GM10248 (cell line): ENCODE results near the gene ARF1.

ENCODE experiments used
- CTCF ChIA-PET: fragments of 300-600 bp; sonication (Branson Sonifier 250); formaldehyde crosslinking; extraction: SDS; loops from one replicate; lab custom pipeline; 2021; ENCODE audit warnings: antibody characterized with exemption; lab: Yijun Ruan, JAX
- POLR2A ChIA-PET: fragments of 350-650 bp; sonication (Branson Sonifier 250); formaldehyde crosslinking; extraction: SDS; loops from one replicate; lab custom pipeline; 2020; ENCODE audit warnings: antibody characterized with exemption; lab: Yijun Ruan, JAX
- DNase-seq: peaks from one replicate; pipeline ENCODE4 v3.0.0; 2012; ENCODE audit errors: extremely low spot score
- TF ChIP-seq, protein P1 (sequence below): IDR thresholded peaks from 2 replicates; pipeline ENCODE4 v1.5.1; 2012; ENCODE audit warnings: mild to moderate bottlenecking, low read depth; ENCODE audit errors: extremely low read depth, missing control alignments, control extremely low read depth

Gene ARF1

DNA sequence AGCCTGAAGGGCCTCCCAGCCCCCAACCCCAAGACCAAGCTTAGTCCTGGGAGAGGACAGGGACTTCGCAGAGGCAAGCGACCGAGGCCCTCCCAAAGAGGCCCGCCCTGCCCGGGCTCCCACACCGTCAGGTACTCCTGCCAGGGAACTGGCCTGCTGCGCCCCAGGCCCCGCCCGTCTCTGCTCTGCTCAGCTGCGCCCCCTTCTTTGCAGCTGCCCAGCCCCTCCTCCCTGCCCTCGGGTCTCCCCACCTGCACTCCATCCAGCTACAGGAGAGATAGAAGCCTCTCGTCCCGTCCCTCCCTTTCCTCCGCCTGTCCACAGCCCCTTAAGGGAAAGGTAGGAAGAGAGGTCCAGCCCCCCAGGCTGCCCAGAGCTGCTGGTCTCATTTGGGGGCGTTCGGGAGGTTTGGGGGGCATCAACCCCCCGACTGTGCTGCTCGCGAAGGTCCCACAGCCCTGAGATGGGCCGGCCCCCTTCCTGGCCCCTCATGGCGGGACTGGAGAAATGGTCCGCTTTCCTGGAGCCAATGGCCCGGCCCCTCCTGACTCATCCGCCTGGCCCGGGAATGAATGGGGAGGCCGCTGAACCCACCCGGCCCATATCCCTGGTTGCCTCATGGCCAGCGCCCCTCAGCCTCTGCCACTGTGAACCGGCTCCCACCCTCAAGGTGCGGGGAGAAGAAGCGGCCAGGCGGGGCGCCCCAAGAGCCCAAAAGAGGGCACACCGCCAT is 21.9 kb upstream of the ARF1 start:
- ChIA-PET CTCF (no interaction called here), POLR2A (no interaction called here)
- TF ChIP-seq, protein P1, sequence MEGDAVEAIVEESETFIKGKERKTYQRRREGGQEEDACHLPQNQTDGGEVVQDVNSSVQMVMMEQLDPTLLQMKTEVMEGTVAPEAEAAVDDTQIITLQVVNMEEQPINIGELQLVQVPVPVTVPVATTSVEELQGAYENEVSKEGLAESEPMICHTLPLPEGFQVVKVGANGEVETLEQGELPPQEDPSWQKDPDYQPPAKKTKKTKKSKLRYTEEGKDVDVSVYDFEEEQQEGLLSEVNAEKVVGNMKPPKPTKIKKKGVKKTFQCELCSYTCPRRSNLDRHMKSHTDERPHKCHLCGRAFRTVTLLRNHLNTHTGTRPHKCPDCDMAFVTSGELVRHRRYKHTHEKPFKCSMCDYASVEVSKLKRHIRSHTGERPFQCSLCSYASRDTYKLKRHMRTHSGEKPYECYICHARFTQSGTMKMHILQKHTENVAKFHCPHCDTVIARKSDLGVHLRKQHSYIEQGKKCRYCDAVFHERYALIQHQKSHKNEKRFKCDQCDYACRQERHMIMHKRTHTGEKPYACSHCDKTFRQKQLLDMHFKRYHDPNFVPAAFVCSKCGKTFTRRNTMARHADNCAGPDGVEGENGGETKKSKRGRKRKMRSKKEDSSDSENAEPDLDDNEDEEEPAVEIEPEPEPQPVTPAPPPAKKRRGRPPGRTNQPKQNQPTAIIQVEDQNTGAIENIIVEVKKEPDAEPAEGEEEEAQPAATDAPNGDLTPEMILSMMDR: no peak
- no peak for DNase-seq

DNA sequence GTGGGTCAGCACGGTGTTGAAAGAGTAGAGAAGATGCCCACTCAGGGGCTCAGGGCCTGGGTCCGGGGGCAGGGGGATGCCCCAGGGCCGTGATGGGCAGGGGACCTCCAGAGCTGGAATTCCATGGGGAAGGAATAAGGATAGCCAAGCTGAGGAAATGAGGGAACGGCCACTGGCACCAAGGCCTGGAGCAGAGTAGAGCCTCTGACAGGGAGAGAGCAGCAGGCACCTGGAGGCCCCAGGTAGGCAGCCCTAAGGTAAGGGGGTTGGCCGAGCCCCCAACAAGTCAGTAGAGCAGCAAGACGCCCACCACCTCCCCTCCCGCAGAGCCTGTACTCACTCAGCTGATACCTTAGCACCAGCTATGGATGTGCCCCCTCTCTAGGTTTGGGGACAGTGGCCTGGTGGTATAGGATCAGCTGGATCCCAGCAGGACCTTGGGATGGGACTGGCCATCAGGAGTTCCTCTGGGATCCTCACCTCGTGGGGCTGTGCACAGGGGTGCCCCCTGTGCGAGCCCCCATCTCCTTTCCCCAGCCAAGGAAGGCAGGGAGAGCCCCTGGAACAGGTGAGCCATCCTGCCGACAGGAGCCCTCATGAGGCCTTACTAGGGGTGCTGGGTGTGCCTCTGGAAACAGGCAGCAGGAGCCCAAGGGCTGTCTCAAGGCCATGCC is 21.0 kb upstream of the ARF1 start:
- ChIA-PET CTCF (no interaction called here), POLR2A (no interaction called here)
- DNase-seq: no peak
- TF ChIP-seq, protein P1: no peak

DNA sequence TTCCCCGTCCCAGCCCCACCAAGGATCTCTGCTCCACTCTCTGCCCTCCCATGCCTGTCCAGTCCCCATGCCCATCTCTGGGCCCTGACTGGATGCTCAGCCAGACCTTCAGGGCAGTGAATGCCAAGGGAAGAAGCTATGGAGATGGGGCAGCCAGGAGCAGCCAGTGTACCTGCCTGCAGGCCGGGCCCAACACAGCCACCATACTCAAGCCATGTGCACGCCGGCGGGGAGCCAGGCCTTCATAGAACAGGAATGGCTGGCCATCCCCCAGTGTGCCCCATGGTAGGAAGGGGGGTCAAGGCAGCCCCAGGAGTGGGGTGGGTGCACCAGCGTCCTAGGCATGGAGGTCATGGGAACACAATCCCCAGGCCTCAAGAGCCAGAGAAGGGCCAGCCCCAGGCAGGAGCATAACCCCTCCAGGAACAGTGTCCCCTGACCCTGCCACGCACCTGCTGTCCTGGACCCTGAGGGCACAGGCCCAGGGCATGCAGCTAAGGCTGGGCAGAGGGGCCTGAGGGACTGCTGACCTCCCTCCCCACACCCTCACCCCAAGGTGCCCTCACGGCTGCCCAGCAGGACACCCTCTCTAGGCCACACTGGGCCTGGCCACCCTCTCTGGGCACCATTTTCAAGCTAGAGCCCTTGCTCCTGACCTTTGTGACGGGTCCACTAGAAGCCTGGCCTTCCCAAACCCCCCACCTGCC is 20.3 kb upstream of the ARF1 start:
- TF ChIP-seq, protein P1: no peak
- no peak for DNase-seq
- ChIA-PET POLR2A (no interaction called here), CTCF (no interaction called here)

DNA sequence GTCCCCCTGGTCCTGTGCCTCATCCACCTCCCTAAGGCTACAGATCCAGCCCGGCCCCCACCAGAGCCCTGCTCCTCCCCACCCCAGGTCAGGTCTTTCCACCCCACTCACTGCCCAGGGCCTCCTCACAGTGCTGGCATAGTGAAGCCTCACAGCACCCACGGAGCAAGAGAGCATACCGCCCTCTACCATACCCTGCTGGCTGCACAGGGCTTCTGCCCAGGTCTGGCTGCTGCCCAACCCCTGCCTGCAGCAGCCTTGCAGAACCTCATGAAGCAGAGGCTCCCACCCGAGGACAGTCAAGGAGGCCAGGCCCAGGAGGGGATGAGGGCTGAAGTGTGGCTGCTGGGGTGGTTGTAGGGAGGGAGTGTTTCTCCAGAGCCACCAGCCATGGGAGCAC is 19.7 kb upstream of the ARF1 start:
- no peak for DNase-seq
- ChIA-PET CTCF (no interaction called here), POLR2A (no interaction called here)
- TF ChIP-seq, protein P1: no peak

DNA sequence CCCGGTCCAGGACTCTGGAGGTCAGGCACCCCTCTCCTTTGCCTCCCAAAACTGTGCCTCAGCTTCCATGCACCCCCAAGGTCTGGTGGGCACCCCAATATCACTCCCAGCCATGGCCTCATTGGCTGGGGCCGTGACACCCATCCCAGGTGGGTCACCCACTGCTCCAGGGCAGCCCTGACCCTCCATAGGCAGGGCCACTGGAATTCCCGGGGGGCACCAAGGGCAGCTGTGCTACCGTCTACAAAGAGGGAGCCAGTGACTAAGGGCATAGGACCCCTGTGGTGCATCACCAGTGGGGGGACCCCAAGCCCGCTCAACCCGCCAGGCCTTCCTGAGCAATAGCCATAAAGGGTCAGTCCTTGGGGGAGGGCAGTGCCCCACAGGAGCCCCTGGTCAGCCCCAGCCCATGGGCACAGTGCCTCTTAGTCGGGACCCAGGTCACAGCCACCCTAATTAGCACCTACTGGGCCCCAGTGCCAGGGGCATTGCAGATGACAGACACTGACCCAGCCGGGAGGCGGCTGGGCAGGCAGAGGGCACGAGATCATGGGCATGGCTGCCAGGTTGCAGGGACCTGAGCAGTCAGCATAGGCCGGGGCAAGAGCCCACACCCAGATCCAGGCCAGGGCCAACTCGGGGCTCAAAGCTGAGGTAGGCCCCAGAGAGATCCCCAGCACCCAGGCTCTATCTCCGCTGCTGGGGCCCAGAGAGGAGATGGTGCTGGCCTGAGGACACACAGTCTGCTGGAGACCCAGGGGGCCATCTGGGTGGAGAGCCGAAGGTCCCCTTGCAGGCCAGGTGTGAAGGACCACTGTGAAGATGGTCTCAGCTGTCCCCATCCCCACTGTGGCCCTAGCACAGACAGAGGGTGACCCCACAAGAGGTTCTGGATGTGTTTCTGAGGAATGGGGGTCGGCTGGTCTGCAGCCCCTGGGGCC is 19.0 kb upstream of the ARF1 start:
- ChIA-PET CTCF (no interaction called here), POLR2A (no interaction called here)
- TF ChIP-seq, protein P1: no peak
- no peak for DNase-seq

DNA sequence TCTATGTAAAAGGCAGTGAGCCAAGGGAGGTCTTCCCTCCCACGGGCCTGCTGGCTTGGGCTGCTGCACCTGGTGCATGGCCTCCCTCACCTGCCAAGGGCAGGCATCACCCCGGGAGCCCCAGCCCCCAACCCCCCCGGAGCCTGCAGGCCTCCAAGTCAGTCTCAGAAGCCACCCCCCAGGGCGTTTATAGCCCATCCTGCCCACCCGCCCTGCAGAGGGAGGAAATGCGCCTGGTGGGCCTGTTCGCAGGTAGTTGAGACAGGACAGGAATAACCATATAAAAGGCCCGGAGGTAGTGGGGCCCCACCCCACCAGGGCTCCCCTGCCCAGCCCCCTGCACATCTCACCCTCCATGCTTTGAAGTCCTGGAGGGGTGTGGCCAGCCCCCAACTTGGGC is 18.2 kb upstream of the ARF1 start:
- CTCF ChIA-PET: no interaction called here
- POLR2A ChIA-PET: no interaction called here
- TF ChIP-seq, protein P1: no peak
- no peak for DNase-seq
